GM19468 (cell line): Measurements from ENCODE around the gene INPP5K.
"Not testable (repeated sequence)": the region's sequence is repeated elsewhere in the genome, so short reads cannot be mapped to it uniquely, and the experiment has no call there.

ENCODE experiments used
- ATAC-seq: cut with Tn5 transposase; IDR thresholded peaks from one replicate; pipeline ENCODE4 v1.9.1; 2021; ENCODE audit warnings: mild to moderate bottlenecking, moderate library complexity, moderate number of reproducible peaks; ENCODE audit not compliant: unreplicated experiment; ENCODE audit errors: extremely low read depth

The INPP5K gene

DNA sequence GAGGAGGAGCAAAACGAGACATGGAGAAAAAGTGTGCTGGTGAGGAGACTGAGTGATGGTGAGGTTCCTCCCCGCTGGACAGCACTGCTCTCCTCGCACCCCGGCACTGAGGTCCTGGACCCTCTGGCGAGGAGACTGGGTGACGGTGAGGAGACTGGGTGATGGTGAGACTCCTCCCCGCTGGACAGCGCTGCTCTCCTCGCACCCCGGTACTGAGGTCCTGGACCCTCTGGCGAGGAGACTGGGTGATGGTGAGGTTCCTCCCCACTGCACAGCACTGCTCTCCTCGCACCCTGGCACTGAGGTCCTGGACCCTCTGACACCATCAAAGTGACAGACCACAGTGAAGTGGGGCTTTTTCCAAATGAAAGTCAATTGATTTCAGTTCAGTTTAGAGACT, 35.3 kb upstream of the INPP5K start:
- no peak for ATAC-seq

DNA sequence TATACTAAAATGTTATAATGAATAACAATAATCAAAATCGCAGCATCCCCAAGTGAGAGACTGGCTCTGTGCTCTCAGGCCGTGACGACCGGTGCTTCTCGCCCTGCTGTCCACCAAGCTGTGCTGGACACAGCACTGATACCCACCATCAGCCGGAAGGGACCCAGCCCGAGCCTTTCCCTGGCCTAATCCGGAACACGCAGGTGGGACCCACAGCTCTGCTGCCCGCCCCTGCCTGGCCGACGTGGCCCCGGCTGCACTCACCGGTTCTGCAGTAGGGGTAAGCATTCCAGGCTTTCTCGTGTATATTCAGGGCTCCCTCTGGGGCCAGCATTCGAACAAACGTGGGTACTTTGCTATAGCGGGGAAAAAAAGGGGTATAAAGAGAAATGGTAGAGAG, 31.6 kb upstream of the INPP5K start:
- no peak for ATAC-seq

- no peak for ATAC-seq
Observed at GRCh38 chr17:1546292-1546922, 30.0 kb upstream of the INPP5K start.

DNA sequence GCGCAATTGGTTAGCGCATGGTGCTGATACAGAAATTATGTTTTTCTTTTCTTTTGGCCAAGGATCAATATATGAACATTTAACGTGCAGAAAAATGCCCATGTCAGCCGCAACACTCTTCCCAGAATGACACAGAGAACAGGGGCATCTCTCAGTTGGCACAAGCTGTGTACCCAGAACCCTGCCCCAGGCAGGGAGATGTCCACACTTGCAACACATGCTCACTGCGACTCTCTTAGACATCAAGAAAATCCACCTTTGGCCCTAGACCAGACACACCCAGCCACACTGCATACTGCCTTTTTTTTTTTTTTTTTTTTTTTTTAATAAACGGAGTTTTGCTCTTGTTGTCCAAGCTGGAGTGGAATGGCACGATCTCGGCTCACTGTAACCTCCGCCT, 29.2 kb upstream of the INPP5K start:
- ATAC-seq = no peak

DNA sequence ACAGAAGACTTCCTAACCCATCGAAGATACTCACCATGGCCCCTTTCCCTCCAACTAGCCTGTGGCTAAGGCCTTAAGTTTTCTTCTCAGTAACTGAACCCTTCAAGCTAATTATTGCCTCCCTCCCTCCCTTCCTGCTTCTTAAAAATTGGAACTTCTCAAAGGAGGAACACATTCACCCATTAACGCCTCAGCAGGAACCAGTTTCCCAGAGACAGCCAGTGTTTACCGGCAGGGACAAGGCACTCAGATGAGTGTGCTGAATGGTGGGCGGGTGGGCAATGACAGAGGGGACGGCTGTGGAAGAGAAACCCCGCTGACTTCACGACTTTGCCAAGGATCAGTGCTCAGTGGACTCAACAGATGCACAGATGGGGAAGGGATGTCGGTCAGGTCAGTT, 25.9 kb upstream of the INPP5K start:
- no peak for ATAC-seq

DNA sequence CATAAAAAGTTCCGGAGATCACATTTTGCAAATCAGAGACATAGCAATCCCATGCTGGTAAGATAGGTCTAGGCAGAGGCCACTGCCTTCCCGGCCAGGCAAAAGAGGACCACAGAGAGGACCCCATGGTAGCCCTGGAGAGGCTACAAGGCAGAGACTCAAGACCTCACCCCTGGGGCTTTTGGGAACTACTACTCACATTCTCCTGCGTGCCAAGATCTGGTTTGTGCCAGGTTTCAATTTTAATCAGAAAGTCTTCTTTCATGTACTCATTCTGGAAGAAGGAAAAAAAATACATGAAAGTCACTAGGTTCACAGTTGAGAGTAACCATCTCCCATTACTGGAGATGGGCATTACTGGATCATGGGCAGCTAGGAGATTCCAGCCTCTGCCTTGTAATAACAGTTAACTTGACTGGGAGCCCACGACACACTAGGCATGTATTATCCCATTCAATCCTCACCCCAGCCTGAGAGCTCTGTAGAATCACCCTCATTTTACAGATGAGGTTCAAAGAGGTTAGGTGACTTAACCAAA, 25.0 kb upstream of the INPP5K start:
- no peak for ATAC-seq

DNA sequence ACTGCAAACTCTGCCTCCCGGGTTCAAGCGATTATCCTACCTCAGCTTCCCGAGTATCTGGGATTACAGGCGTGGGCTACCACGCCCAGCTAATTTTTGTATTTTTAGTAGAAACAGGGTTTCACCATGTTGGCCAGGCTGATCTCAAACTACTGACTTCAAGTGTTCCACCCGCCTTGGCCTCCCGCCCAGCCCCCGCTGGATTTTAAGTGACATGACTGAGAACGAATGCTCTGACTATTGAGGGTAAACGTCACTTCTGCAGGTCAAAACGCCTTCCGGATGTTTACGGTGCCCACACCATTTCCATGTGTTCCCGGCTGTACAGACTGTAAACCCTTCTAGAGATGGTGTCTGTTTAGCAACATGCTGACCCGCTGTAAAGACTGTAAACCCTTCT, 23.4 kb upstream of the INPP5K start:
- no peak for ATAC-seq

- no peak for ATAC-seq
Observed at GRCh38 chr17:1535737-1536136, 19.3 kb upstream of the INPP5K start.

GRCh38 chr17:1533661-1534325, 17.4 kb upstream of the INPP5K start:
- ATAC-seq = no peak

DNA sequence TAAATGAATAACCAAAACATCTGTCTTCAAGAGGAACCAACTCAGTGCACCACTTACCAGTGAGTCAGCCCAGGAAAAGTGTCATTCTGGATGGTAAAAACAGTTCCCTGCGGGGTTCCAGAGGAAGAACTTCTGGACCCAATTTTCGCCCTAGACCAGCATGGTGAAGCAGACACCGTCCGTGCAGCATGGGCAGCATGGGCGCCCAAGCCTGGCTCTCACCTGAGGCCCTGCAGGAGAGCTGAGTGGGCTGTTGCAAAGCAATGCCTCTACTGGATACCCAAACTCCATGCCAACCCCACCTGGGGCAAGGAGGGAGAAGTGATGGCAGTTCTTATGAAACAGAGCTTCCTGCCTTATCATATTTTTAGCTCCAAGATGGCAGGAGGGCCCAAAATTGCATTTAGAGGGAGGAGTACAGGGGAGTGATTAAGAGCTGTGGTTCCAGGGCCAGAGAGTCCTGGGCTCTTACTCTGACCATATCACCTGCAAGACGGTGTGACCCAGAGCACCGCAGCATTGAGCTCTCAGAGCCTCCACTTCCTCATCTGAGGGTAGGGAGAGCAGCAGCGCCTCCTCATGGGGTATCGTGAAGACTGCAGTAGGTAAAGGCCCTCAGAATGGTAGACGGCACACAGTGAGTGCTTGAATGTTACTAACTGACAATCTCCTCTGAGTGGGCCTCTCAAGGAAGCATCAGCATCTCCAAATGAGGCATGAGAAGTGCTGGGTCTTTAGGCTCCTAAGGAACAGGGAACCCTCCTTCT, 16.6 kb upstream of the INPP5K start:
- ATAC-seq = no peak

- no peak for ATAC-seq
Observed at GRCh38 chr17:1529863-1530262, 13.5 kb upstream of the INPP5K start.

DNA sequence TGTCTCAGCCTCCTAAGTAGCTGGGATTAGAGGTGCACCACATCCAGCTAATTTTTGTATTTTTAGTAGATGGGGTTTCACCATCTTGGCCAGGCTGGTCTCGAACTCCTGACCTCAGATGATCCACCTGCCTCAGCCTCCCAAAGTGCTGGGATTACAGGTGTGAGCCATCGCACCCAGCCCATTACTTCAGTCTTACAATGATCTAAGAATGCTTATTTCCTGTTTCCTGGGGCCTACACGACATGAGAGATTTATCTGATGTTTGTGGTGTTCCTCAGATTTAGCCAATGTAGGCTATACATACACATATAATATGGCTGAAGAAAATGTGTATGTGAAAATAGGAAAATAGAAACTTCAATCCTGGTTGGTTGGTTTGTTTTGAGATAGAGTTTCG, 10.5 kb upstream of the INPP5K start:
- ATAC-seq = not testable (repeated sequence)

- ATAC-seq = no peak
Observed at GRCh38 chr17:1522626-1523025, 6.2 kb upstream of the INPP5K start.

DNA sequence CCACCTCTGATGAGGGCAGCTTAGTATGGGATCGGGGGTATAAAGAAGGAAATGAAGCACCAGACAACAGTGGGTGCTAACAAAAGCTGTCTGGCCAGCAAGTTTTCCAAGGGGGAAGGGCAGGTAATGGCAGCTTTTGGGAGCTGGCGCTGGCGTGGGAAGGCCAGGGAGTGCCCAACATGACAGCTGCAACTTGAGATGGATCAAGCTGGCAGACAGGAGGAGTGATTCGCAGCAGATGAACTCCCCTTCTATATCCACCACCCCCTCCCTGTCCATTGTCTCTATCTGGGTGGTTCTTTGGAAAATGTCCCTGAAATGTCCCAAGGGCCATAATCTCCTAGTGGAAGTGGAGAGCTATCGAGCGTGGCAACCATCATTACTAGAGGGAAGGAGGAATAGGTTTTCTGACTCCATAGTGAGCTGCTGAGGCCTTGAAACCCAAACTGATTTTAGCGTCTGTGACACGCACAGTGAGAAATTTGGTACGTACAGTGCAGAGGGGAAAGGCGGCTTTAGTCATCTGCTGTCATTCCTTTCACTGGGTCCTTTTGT, 4.8 kb upstream of the INPP5K start:
- no peak for ATAC-seq

GRCh38 chr17:1519678-1520077, 3.3 kb upstream of the INPP5K start:
- no peak for ATAC-seq

GRCh38 chr17:1518410-1518809, 2.0 kb upstream of the INPP5K start:
- no peak for ATAC-seq

GRCh38 chr17:1515640-1516387, 598 bp downstream of the INPP5K start:
- no peak for ATAC-seq

- no peak for ATAC-seq
Observed at GRCh38 chr17:1512351-1512750, 4.1 kb downstream of the INPP5K start.

- no peak for ATAC-seq
Observed at GRCh38 chr17:1511756-1512321, 4.6 kb downstream of the INPP5K start.

DNA sequence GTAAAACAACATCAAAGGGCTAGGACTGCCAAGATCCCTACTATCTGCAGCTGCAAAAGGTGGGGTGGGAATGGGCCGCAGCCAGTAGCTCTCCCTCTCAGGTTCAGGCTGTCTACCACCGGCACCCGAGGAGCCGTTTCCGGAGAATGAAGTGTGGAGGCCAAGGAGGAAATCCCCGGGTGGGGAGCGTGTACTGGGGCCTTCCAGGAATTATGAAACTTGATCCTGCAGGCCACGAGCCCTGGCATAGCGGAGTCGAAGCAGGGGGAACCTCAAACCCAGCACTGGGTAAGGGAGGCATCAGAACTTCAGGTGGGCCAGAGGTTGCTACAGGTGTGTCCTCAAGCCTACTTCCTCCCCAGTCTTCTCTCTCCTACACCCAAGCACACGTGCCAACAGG, 5.1 kb downstream of the INPP5K start:
- no peak for ATAC-seq
